GM19438 (cell line): Measurements from ENCODE around the gene RALGAPA2.
"Not testable (repeated sequence)": the region's sequence is repeated elsewhere in the genome, so short reads cannot be mapped to it uniquely, and the experiment has no call there.

Experiments
- ATAC-seq: cut with Tn5 transposase; IDR thresholded peaks from one replicate; pipeline ENCODE4 v1.9.1; 2021; ENCODE audit warnings: low read depth; ENCODE audit not compliant: unreplicated experiment

The RALGAPA2 gene

DNA sequence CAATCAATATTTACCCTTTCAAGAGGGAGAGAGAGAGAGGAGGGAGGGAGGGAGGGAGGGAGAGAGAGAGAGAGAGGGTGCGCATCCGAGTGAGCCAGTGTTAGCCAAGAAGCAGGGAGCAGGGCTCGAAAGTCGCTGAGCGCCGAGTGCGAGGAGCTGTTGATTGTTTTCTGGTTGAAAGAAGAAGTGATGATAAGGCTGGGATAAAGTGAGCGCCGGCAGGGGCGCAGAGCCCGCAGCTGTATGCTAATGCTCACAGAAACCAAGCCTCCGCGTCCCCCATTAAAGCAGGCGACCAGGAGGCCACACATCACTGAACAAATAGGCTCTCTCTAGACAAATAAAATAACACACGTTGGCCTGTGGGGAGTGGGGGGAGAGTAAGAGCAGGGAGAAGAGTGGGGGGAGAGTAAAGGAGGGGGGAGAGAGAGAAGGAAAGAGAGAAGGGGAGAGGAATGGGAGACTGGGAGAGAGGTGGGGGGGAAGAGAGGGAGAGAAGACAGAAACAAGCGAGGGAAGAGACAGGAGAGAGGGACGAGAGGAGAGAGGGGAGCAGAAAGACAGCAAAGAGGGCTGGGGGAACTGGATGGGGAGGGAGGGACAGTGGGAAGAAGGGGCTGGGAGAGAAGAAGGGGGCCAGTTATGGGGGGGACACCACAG lies 349.5 kb downstream of the RALGAPA2 start:
- no peak for ATAC-seq

DNA sequence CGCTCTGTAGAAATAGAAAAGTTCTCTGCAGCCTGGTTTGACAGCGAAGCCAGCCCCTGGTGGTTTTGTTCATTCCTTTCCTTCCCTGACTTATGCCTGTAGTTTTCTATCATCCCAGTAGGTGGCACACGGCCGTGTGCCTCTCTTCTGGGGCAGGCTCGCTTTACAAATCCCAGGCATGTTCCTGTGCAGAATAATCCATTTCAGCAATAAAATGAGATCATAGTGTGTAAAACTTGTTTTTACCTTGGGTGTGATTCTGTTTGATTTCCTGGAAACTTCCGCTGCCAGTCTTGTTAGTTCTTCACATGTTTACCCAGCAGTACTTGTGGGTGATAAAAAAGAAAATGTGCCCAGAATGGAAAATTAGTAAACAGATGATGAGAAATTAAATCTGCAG lies 352.0 kb downstream of the RALGAPA2 start:
- no peak for ATAC-seq

DNA sequence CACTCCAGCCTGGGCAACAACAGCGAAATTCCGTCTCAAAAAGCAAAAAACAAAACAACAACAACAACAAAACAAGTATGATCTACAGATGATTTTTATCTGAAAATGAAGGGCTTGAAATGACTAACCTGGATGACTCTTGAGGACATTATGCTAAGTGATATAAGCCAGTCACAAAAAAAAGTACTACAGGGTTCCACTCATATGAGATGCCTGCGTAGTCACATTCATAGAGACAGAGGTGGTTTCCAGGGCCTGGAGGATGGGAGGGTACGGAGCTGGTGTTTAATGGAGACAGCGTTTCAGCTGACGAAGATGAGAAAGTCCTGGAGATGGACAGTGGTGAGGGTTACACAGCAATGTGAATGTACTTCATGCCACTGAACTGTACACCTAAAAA lies 352.8 kb downstream of the RALGAPA2 start:
- no peak for ATAC-seq

DNA sequence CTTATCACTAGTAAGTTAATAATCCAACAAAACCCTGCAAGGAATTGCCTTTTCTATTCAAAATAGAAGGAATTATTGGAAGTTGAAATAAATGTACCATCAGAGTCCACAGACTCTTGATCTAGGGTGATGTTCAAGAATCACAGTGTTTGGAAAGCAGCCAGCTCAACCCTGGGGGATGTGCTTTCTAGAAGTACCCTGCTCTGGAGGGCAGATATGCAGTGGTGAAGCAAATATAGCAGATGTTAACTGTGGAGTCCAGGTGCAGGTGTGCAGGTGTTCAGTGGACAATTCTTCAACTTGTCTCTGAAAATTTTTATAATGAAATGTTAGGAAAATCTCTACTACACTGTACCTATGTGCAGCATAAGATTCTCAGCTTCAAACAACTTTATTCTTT lies 353.6 kb downstream of the RALGAPA2 start:
- ATAC-seq: no peak

- not testable (repeated sequence) for ATAC-seq
These were observed 356.9 kb downstream of the RALGAPA2 start for GRCh38 chr20:20355503-20355902.

DNA sequence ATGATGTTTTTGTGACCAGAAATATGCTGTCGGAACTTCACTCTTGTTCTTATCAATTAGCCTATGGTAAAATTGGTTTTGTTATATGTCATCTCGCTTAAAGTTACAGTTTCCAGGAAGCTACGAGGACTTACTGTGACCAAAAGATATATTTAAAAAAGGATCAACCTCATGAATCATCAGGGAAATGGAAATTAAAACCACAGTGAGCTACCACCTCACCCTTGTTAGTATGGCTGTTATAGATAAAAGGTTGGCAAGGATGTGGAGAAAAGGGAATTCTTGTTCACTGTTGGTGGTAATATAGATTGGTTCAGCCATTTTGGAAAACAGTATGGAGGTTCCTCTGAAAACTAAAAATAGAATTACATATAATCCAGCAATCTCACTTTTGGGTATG lies 358.9 kb downstream of the RALGAPA2 start:
- ATAC-seq: no peak

DNA sequence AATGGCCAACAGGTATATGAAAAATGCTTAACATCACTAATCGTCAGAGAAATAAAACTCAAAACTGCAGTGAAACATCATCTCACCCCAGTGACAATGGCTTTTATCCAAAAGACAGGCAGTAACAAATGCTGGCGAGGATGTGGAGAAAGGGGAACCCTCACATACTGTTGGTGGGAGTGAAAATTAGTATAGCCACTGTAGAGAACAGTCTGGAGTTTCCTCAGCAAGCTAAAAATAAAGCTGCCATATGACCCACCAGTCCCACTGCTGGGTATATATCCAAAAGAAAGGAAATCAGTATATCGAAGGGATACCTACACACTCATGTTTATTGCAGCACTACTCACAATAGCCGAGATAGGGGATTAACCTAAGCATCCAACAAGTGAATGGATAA lies 368.0 kb downstream of the RALGAPA2 start:
- ATAC-seq: no peak

GRCh38 chr20:20343932-20344331 lies 368.5 kb downstream of the RALGAPA2 start:
- ATAC-seq: no peak
